ENCODE results near the gene ATG2A.
A peak's percentile ranks its signal among the peaks of the same experiment; 100 is the strongest.

The ATG2A gene

GRCh38 chr11:64923944-64924909 lies 7.2 kb upstream of the ATG2A start, which contains the start of gene PPP2R5B:
PPP2R5B (plus strand) TSS chr11:64924689; CDS start chr11:64925735, 1,046 bp downstream.
- DNase-seq, result peak; percentile 93

GRCh38 chr11:64923151-64923661 lies 6.2 kb upstream of the ATG2A start:
- DNase-seq, result no peak

- no peak for DNase-seq
These were observed 4.4 kb upstream of the ATG2A start for GRCh38 chr11:64921384-64921783.

GRCh38 chr11:64920124-64920523 lies 3.1 kb upstream of the ATG2A start:
- DNase-seq, result no peak

- no peak for DNase-seq
These were observed 2.6 kb upstream of the ATG2A start for GRCh38 chr11:64919627-64920026.

GRCh38 chr11:64918017-64918416 lies 1.0 kb upstream of the ATG2A start:
- peak; percentile 17 for DNase-seq

- DNase-seq, result no peak
These were observed 620 bp upstream of the ATG2A start for GRCh38 chr11:64917663-64917995.

- DNase-seq, result peak; percentile 45
These were observed 802 bp downstream of the ATG2A start for GRCh38 chr11:64916040-64916774.

GRCh38 chr11:64915376-64915887 lies 1.6 kb downstream of the ATG2A start:
- DNase-seq, result no peak

GRCh38 chr11:64914123-64914522 lies 2.9 kb downstream of the ATG2A start:
- no peak for DNase-seq

GRCh38 chr11:64913171-64913727 lies 3.8 kb downstream of the ATG2A start:
- DNase-seq, result no peak

- no peak for DNase-seq
These were observed 5.3 kb downstream of the ATG2A start for GRCh38 chr11:64911689-64912088.

- no peak for DNase-seq
These were observed 5.9 kb downstream of the ATG2A start for GRCh38 chr11:64911142-64911541.

- DNase-seq, result no peak
These were observed 6.4 kb downstream of the ATG2A start for GRCh38 chr11:64910451-64911093.

GRCh38 chr11:64909653-64910343 lies 7.2 kb downstream of the ATG2A start:
- DNase-seq, result no peak

- no peak for DNase-seq
These were observed 8.2 kb downstream of the ATG2A start for GRCh38 chr11:64908766-64909165.

- no peak for DNase-seq
These were observed 10.7 kb downstream of the ATG2A start for GRCh38 chr11:64906314-64906635.

GRCh38 chr11:64905516-64906313 lies 11.3 kb downstream of the ATG2A start:
- DNase-seq, result no peak

- no peak for DNase-seq
These were observed 13.6 kb downstream of the ATG2A start for GRCh38 chr11:64903291-64903833.

- no peak for DNase-seq
These were observed 14.7 kb downstream of the ATG2A start for GRCh38 chr11:64902102-64902900.

Measured in CD4-positive, alpha-beta T cell treated with Interleukin-6 for 4 hours (primary cell).